ENCODE data around the gene TNIP1. TPM values are rescaled to one million over a fixed set of nuclear protein-coding genes. Genes with fewer than 3 reads are reported as not detected.

Gene TNIP1
- total RNA-seq, 1 donor from 2014 or later: 71.5 TPM

GRCh38 chr5:151105561-151105960 is 24.7 kb upstream of the TNIP1 start:
- ATAC-seq: no peak

- peak; percentile 20 for ATAC-seq
Measured at GRCh38 chr5:151104795-151105194, 24.0 kb upstream of the TNIP1 start.

- no peak for ATAC-seq
Measured at GRCh38 chr5:151101746-151102145, 20.9 kb upstream of the TNIP1 start.

GRCh38 chr5:151101151-151101550 is 20.3 kb upstream of the TNIP1 start:
- no peak for ATAC-seq

GRCh38 chr5:151100681-151101080 is 19.8 kb upstream of the TNIP1 start:
- no peak for ATAC-seq

GRCh38 chr5:151098768-151099121 is 17.9 kb upstream of the TNIP1 start:
- ATAC-seq: no peak

- ATAC-seq: no peak
Measured at GRCh38 chr5:151097820-151098767, 17.3 kb upstream of the TNIP1 start.

- ATAC-seq: peak; percentile 60
Measured at GRCh38 chr5:151097061-151097460, 16.2 kb upstream of the TNIP1 start.

GRCh38 chr5:151096001-151096373 is 15.2 kb upstream of the TNIP1 start:
- no peak for ATAC-seq

GRCh38 chr5:151095341-151096000 is 14.6 kb upstream of the TNIP1 start:
- ATAC-seq: no peak

GRCh38 chr5:151094852-151095245 is 14.0 kb upstream of the TNIP1 start:
- no peak for ATAC-seq

- ATAC-seq: peak; percentile 14
Measured at GRCh38 chr5:151094030-151094851, 13.4 kb upstream of the TNIP1 start.

GRCh38 chr5:151093476-151093889 is 12.6 kb upstream of the TNIP1 start:
- ATAC-seq: peak; percentile 32

GRCh38 chr5:151092762-151093161 is 11.9 kb upstream of the TNIP1 start:
- ATAC-seq: peak; percentile 61

GRCh38 chr5:151089726-151090125 is 8.9 kb upstream of the TNIP1 start:
- no peak for ATAC-seq

GRCh38 chr5:151088986-151089385 is 8.2 kb upstream of the TNIP1 start:
- ATAC-seq: no peak

- no peak for ATAC-seq
Measured at GRCh38 chr5:151087486-151087885, 6.7 kb upstream of the TNIP1 start.

GRCh38 chr5:151086905-151087360 is 6.1 kb upstream of the TNIP1 start:
- peak; percentile 44 for ATAC-seq

- ATAC-seq: no peak
Measured at GRCh38 chr5:151086192-151086869, 5.5 kb upstream of the TNIP1 start.

- no peak for ATAC-seq
Measured at GRCh38 chr5:151085517-151086041, 4.7 kb upstream of the TNIP1 start.

- no peak for ATAC-seq
Measured at GRCh38 chr5:151084363-151084762, 3.5 kb upstream of the TNIP1 start.

- peak; percentile 77 for ATAC-seq
Measured at GRCh38 chr5:151083081-151083676, 2.3 kb upstream of the TNIP1 start.

Data from esophagus mucosa (tissue), 1 donor.